HepG2 (cell line): ENCODE data around the gene NRL. TPM values are rescaled to one million over a fixed set of nuclear protein-coding genes. Genes with fewer than 3 reads are reported as not detected.

Experiments used
- ATF4 ChIP-seq, 2 experiments: fragments of 450-650 bp in 1 of 2; sonication (generic) in 1 of 2; formaldehyde crosslinking; IDR thresholded peaks; 2 replicates each; pipeline versions ENCODE4 v1.5.0 to v1.8.0; 2020 to 2022; ENCODE audit warnings: mild to moderate bottlenecking in 1 of 2, missing genetic modification reagents in 1 of 2
- ATF6 ChIP-seq: sonication (generic); formaldehyde crosslinking; conservative IDR thresholded peaks from 2 replicates; pipeline ENCODE4 v1.4.0; 2020; ENCODE audit warnings: missing genetic modification reagents
- CCDC6 ChIP-seq: sonication (generic); formaldehyde crosslinking; IDR thresholded peaks from 2 replicates; pipeline ENCODE4 v1.8.1; 2022; ENCODE audit warnings: mild to moderate bottlenecking, missing genetic modification reagents, moderate library complexity
- CENPX ChIP-seq: sonication (generic); formaldehyde crosslinking; IDR thresholded peaks from 2 replicates; pipeline ENCODE4 v1.9.0; 2021; ENCODE audit warnings: mild to moderate bottlenecking, missing genetic modification reagents, moderate library complexity
- ERF ChIP-seq: IDR thresholded peaks from 2 replicates; pipeline ENCODE4 v1.6.1; 2018; ENCODE audit warnings: missing biosample characterization, missing genetic modification reagents
- MAFF ChIP-seq: IDR thresholded peaks from 2 replicates; pipeline ENCODE4 v1.6.1; 2011; ENCODE audit warnings: low read depth, low read length, improper control_type of control experiment
- NPAS2 ChIP-seq: sonication (generic); formaldehyde crosslinking; IDR thresholded peaks from 2 replicates; pipeline ENCODE4 v1.8.0; 2022; ENCODE audit warnings: mild to moderate bottlenecking, missing genetic modification reagents, borderline replicate concordance
- RARA ChIP-seq: IDR thresholded peaks from 2 replicates; pipeline ENCODE4 v1.6.1; 2016; ENCODE audit warnings: missing genetic modification reagents, missing compliant biosample characterization
- SIX4 ChIP-seq: sonication (generic); formaldehyde crosslinking; IDR thresholded peaks from 2 replicates; pipeline ENCODE4 v1.4.0; 2020; ENCODE audit warnings: missing genetic modification reagents
- SNAPC2 ChIP-seq: sonication (generic); formaldehyde crosslinking; IDR thresholded peaks from 2 replicates; pipeline ENCODE4 v1.8.1; 2022; ENCODE audit warnings: mild to moderate bottlenecking, missing genetic modification reagents
- XRCC5 ChIP-seq: fragments of 200-400 bp; formaldehyde crosslinking; optimal IDR thresholded peaks from 2 replicates; pipeline ENCODE3; 2017; ENCODE audit warnings: mild to moderate bottlenecking, low read length
- ZBTB26 ChIP-seq: IDR thresholded peaks from 2 replicates; pipeline ENCODE4 v1.6.1; 2016; ENCODE audit warnings: missing compliant biosample characterization, missing genetic modification reagents, borderline replicate concordance
- ZBTB40 ChIP-seq, 2 experiments: fragments of 450-650 bp in 1 of 2; sonication (generic) in 1 of 2; formaldehyde crosslinking in 1 of 2; IDR thresholded peaks; 2 replicates each; pipeline versions ENCODE4 v1.6.1 to v1.8.0; 2016 to 2022; ENCODE audit warnings: antibody characterized with exemption in 1 of 2, mild to moderate bottlenecking in 1 of 2, missing genetic modification reagents in 1 of 2
- ZMYM2 ChIP-seq: sonication (generic); formaldehyde crosslinking; IDR thresholded peaks from 2 replicates; pipeline ENCODE4 v1.8.0; 2022; ENCODE audit warnings: mild to moderate bottlenecking, missing genetic modification reagents
- ZNF749 ChIP-seq: sonication (generic); formaldehyde crosslinking; IDR thresholded peaks from 2 replicates; pipeline ENCODE4 v1.8.0; 2022; ENCODE audit warnings: mild to moderate bottlenecking, missing genetic modification reagents, moderate library complexity, borderline replicate concordance
- polyA plus RNA-seq, 8 experiments: library from polyadenylated mRNA; depleted of rRNA in 3 of 8; stranded (reverse) in 7 of 8; unstranded in 1 of 8; fragments of >200 nt; fragmentation: Illumina TruSeq in 4 of 8; extraction: Trizol in 4 of 8; gene quantifications; 2 replicates each; pipeline versions ENCODE4 v1.2.1 to v1.2.3, GENCODE V29; 2011 to 2016; ENCODE audit warnings: low read depth in 4 of 8, missing spikeins in 1 of 8, mixed read lengths in 1 of 8; ENCODE audit not compliant: insufficient read depth in 1 of 8
- total RNA-seq, 5 experiments: library from RNA; depleted of rRNA; stranded (reverse); fragments of >200 nt; fragmentation: Illumina TruSeq; extraction: Trizol; gene quantifications; 2 replicates each; pipeline ENCODE4 v1.2.3, GENCODE V29; 2016; ENCODE audit warnings: low read depth in 1 of 5

The NRL gene
- total and polyA plus RNA-seq, 2 of the 13 experiments (the other 11 are each of a cell fraction or from before 2014, with no cell fraction given), result 2.5 to 4.7 TPM

GRCh38 chr14:24095271-24096068 is 19.3 kb downstream of the NRL start (continued):
- no peak for TF ChIP-seq ZBTB40 (IDR thresholded peaks at IDR 0.05)
- TF ChIP-seq ZBTB40 (CRISPR knock-in tag; IDR thresholded peaks at IDR 0.05), result no peak
- TF ChIP-seq XRCC5, result peak; percentile 95
- peak; percentile 96 for TF ChIP-seq ZBTB26 (CRISPR knock-in tag)
- TF ChIP-seq CCDC6 (CRISPR knock-in tag), result no peak
- TF ChIP-seq ERF (CRISPR knock-in tag), result peak; percentile 100
- peak; percentile 85; the same call in 1 of the 2 replicates for TF ChIP-seq SIX4 (CRISPR knock-in tag)
- TF ChIP-seq ATF4 (CRISPR knock-in tag; IDR thresholded peaks at IDR 0.05), result peak in 1 of 2 experiments; percentile 71; a peak in 1 of 4 replicates
- 0 out of 2 replicates have a peak, but pooled peaks have one; percentile 7 for TF ChIP-seq MAFF
- TF ChIP-seq CENPX (CRISPR knock-in tag), result no peak
- TF ChIP-seq SNAPC2 (CRISPR knock-in tag), result peak; percentile 98
- TF ChIP-seq ZNF749 (CRISPR knock-in tag), result no peak
- peak; percentile 98 for TF ChIP-seq RARA (CRISPR knock-in tag)
- TF ChIP-seq ZMYM2 (CRISPR knock-in tag), result peak; percentile 84; the same call in 1 of the 2 replicates
- no peak for TF ChIP-seq NPAS2 (CRISPR knock-in tag)
- no peak; the same call in 1 of the 2 replicates for TF ChIP-seq ATF6 (CRISPR knock-in tag)
